Measurements from ENCODE around the gene PDE3B.

Gene PDE3B

GRCh38 chr11:14907411-14908213 is 264.0 kb downstream of the PDE3B start:
- no peaks in the 10 kb centered on the region for H3K4me1 ChIP-seq
- H3K36me3 ChIP-seq: no peaks in the 10 kb centered on the region
- DNase-seq: peak; percentile 77
- H3K9me3 ChIP-seq: no peaks in the 10 kb centered on the region
- no peaks in the 10 kb centered on the region for H3K27me3 ChIP-seq
- no peak overlapping the region; the same call in 1 of the 2 replicates for H3K4me3 ChIP-seq (ENCODE audit: low read depth, low read length)
- TF ChIP-seq CTCF (IDR thresholded peaks at IDR 0.05; ENCODE audit: low read depth, low read length): peak; percentile 68

- TF ChIP-seq CTCF (IDR thresholded peaks at IDR 0.05; ENCODE audit: low read depth, low read length): peak; percentile 65
- no peak for DNase-seq
- Histone ChIP-seq H3K4me3 (ENCODE audit: low read depth, low read length) (no peak overlapping the region), H3K36me3 (no peaks in the 10 kb centered on the region), H3K9me3 (no peaks in the 10 kb centered on the region), H3K27me3 (no peaks in the 10 kb centered on the region), H3K4me1 (no peaks in the 10 kb centered on the region)
These were observed 264.7 kb downstream of the PDE3B start for GRCh38 chr11:14908214-14908880.

GRCh38 chr11:14914536-14914935 is 270.9 kb downstream of the PDE3B start:
- DNase-seq: no peak
- H3K4me1 ChIP-seq: no peaks in the 10 kb centered on the region
- H3K27me3 ChIP-seq: no peaks in the 10 kb centered on the region
- no peak overlapping the region for H3K4me3 ChIP-seq (ENCODE audit: low read depth, low read length)
- no peaks in the 10 kb centered on the region for H3K9me3 ChIP-seq
- TF ChIP-seq CTCF (IDR thresholded peaks at IDR 0.05; ENCODE audit: low read depth, low read length): no peak
- no peaks in the 10 kb centered on the region for H3K36me3 ChIP-seq

- no peaks in the 10 kb centered on the region for H3K4me1 ChIP-seq
- no peak overlapping the region for H3K4me3 ChIP-seq (ENCODE audit: low read depth, low read length)
- H3K9me3 ChIP-seq: no peaks in the 10 kb centered on the region
- DNase-seq: no peak
- H3K36me3 ChIP-seq: no peaks in the 10 kb centered on the region
- no peaks in the 10 kb centered on the region for H3K27me3 ChIP-seq
- no peak for TF ChIP-seq CTCF (IDR thresholded peaks at IDR 0.05; ENCODE audit: low read depth, low read length)
These were observed 272.8 kb downstream of the PDE3B start for GRCh38 chr11:14916403-14916802.

Data from BE2C (cell line).